Measurements from ENCODE around the gene CPA5. TPM values are rescaled to one million over a fixed set of nuclear protein-coding genes. Genes with fewer than 3 reads are reported as not detected.

The CPA5 gene
- total RNA-seq, 1 donor from 2014 or later: not detected

- no peaks in the 10 kb centered on the region for H3K36me3 ChIP-seq (ENCODE audit: control insufficient read depth, insufficient read depth, low read length)
- DNase-seq (ENCODE audit: low read depth): no peak
- no peak for TF ChIP-seq CTCF (IDR thresholded peaks at IDR 0.05; ENCODE audit: insufficient read depth, low read length, poor library complexity, severe bottlenecking)
- no peak overlapping the region for H3K4me3 ChIP-seq (ENCODE audit: low read depth, low read length)
- H3K27me3 ChIP-seq (ENCODE audit: control insufficient read depth, insufficient read depth, low read length): no peaks in the 10 kb centered on the region
Measured at GRCh38 chr7:130380861-130381455, 36.3 kb downstream of the CPA5 start.

- Histone ChIP-seq H3K4me3 (ENCODE audit: low read depth, low read length) (no peak overlapping the region), H3K36me3 (ENCODE audit: control insufficient read depth, insufficient read depth, low read length) (no peaks in the 10 kb centered on the region), H3K27me3 (ENCODE audit: control insufficient read depth, insufficient read depth, low read length) (no peaks in the 10 kb centered on the region)
- TF ChIP-seq CTCF (IDR thresholded peaks at IDR 0.05; ENCODE audit: insufficient read depth, low read length, poor library complexity, severe bottlenecking): no peak
- no peak for DNase-seq (ENCODE audit: low read depth)
Measured at GRCh38 chr7:130381468-130382312, 37.1 kb downstream of the CPA5 start.

- H3K4me3 ChIP-seq (ENCODE audit: low read depth, low read length): no peak overlapping the region
- no peaks in the 10 kb centered on the region for H3K36me3 ChIP-seq (ENCODE audit: control insufficient read depth, insufficient read depth, low read length)
- TF ChIP-seq CTCF (IDR thresholded peaks at IDR 0.05; ENCODE audit: insufficient read depth, low read length, poor library complexity, severe bottlenecking): no peak
- DNase-seq (ENCODE audit: low read depth): no peak
- H3K27me3 ChIP-seq (ENCODE audit: control insufficient read depth, insufficient read depth, low read length): no peaks in the 10 kb centered on the region
Measured at GRCh38 chr7:130383187-130383980, 38.8 kb downstream of the CPA5 start.

GRCh38 chr7:130384371-130384801 lies 39.8 kb downstream of the CPA5 start:
- TF ChIP-seq CTCF (IDR thresholded peaks at IDR 0.05; ENCODE audit: insufficient read depth, low read length, poor library complexity, severe bottlenecking): no peak
- Histone ChIP-seq H3K36me3 (ENCODE audit: control insufficient read depth, insufficient read depth, low read length) (no peaks in the 10 kb centered on the region), H3K4me3 (ENCODE audit: low read depth, low read length) (no peak overlapping the region), H3K27me3 (ENCODE audit: control insufficient read depth, insufficient read depth, low read length) (no peaks in the 10 kb centered on the region)
- DNase-seq (ENCODE audit: low read depth): no peak

- H3K36me3 ChIP-seq (ENCODE audit: control insufficient read depth, insufficient read depth, low read length): no peaks in the 10 kb centered on the region
- no peak for DNase-seq (ENCODE audit: low read depth)
- no peaks in the 10 kb centered on the region for H3K27me3 ChIP-seq (ENCODE audit: control insufficient read depth, insufficient read depth, low read length)
- H3K4me3 ChIP-seq (ENCODE audit: low read depth, low read length): no peak overlapping the region
- no peak for TF ChIP-seq CTCF (IDR thresholded peaks at IDR 0.05; ENCODE audit: insufficient read depth, low read length, poor library complexity, severe bottlenecking)
Measured at GRCh38 chr7:130384841-130385599, 40.4 kb downstream of the CPA5 start.

Measured in kidney epithelial cell (primary cell).